Germinal center (tissue), 1 donor: Measurements from ENCODE around the gene NUP58.
A peak's percentile ranks its signal among the peaks of the same experiment; 100 is the strongest.
"Not testable (repeated sequence)": the region's sequence is repeated elsewhere in the genome, so short reads cannot be mapped to it uniquely, and the experiment has no call there.

Experiments
- DNase-seq: peaks from one replicate; pipeline ENCODE4 v3.0.0; 2012; ENCODE audit warnings: mixed read lengths, low spot score

The NUP58 gene

GRCh38 chr13:25302121-25302520 is 696 bp downstream of the NUP58 start:
- DNase-seq = no peak

DNA sequence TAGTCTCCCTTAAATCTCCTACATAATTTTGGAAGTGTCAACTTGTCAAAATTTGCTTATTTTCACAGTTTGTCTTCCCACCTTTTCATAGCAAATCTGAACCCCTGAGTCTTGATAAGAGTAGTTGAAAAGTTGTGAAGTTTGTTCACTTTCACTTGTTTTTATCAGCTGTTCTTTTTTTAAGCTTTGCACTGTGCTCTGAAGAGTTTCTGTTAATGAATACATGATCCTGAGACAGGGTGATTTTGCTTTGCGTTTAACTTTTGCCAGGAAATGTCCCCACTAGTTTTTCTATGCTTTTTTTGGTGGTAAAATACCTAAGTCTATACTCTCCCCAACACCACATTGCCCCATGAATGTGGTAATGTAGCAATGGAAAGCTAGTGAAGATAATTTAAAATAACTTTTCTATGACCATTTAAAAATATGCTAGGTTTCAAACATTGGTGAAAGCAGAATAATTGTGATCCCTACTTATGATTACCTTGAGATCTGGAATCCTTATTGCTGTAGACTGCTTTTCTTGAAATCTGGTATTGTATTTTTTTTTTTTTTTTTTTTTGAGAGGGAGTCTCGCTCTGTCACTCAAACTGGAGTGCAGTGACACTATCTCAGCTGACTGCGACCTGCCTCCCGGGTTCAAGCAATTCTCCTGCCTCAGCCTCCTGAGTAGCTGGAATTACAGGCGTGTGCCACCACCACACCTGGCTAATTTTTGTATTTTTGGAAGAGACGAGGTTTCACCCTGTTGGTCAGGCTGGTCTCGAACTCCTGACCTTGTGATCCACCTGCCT is 5.4 kb downstream of the NUP58 start:
- DNase-seq = no peak

DNA sequence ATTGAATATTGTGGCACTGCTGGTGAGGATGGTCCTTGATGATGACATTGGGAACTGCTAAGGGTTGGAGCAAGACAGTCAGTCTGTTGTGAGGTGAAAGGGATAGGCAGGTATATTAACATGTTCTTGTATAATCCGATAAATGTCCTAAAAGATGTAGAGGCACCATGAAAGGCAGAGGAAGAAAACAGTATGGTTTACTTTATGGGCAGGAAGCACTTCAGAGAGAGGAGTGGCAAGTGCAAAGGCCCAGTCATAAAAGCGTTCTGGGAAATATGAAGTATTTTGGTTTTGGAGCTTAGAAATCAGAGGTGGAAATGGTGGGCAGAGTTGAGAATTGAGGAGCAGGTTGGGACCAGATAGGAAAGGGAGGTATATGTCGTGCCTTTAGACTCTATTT is 9.5 kb downstream of the NUP58 start:
- no peak for DNase-seq

- DNase-seq = not testable (repeated sequence)
These were observed 17.5 kb downstream of the NUP58 start for GRCh38 chr13:25318946-25319345.

DNA sequence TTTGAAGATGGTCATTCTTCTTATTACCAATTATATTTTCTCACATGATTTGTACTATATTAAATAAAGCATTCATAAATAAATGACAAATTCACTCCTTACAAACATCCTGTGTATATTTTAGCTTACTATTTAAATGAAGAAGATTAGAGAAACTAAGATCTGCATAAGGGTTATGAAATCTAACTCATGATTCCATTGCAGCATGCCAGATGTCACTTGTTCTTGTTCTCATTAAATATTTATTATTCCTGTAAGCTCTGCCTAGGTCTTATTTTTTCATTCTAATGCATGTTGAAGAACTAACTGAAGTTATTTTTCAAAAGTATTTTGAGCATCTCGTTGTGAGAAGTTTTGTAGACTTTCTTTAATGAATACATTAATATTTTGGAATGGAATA is 18.3 kb downstream of the NUP58 start:
- no peak for DNase-seq

- no peak for DNase-seq
These were observed 22.7 kb downstream of the NUP58 start for GRCh38 chr13:25324100-25324499.

- DNase-seq = no peak
These were observed 28.3 kb downstream of the NUP58 start for GRCh38 chr13:25329706-25330105.

- no peak for DNase-seq
These were observed 29.1 kb downstream of the NUP58 start for GRCh38 chr13:25330541-25330940.

GRCh38 chr13:25335856-25336255 is 34.4 kb downstream of the NUP58 start:
- no peak for DNase-seq

DNA sequence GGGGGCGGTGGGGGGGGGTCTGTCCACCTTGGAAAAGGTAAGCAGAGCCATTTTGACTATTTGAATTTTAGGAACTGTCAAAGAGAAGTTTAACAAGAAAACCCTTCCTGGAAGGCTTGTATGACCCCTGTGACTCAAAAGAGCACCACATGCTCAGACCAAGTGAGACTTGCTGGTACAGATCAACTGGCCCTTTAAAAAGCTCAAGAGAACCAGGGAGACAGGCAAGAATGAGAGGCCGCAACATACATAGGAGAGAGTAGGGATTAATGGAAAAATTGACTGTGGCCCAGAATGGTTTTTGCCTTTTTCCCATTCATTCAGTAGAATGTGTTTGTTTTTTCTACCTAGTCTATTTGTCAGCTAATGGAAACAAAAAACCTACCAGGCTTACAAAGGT is 44.2 kb downstream of the NUP58 start:
- DNase-seq = no peak

DNA sequence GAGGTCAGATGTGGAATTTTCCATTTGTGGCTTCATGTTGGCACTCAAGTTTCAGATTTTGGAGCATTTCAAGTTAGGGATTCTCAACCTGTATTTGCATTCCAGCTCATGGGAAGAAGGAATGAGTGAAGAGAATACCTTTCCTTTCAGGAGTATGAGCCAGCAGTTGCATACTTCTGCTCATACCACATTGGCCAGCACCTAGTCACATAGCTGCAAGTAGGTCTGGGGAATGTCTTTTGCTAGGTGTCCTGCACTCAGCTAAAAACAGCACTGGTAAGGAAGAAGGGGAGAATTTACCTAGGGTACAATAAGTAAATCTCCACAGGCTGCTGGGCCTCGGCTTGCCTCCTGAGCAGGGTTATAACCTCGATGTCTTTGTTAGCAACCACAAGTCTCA is 45.7 kb downstream of the NUP58 start:
- no peak for DNase-seq

- no peak for DNase-seq
These were observed 50.0 kb downstream of the NUP58 start for GRCh38 chr13:25351404-25351803.

DNA sequence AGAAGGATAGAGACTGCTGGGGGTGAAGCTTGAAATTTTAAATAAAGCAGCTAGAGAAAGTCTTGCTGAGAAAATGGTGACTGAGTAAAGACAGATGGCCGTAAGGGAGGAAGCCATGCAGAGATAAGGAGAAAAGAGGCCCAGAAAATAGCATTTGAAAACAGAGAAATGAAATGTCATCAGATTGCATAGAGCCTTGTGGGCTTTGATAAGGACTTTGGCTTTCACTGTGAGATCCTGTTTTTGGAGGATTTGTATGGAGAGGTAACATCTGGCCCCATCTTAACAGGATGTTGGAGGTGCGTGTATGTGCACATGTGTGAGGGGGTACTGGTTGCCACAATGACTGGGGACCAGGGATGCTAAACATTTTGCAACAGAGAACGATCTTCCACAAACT is 50.8 kb downstream of the NUP58 start:
- no peak for DNase-seq

DNA sequence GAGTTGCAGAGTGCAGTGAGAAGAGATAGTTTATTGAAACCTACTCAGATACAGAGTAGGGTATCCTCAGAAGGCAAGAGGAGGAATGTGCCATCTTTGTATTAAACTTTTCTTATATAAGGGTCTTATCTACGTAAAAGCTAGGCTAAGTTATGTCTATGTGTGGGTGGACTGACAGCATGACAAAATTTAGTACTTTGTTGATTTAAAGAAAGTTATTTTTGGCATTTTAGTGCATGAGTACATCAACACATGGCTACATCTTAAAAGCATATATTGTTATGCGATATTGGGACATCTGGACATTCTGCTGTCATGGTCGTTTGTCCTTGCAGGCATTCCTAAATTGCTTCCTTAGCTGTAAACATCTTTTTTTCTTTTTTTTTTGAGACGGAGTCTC is 51.4 kb downstream of the NUP58 start:
- no peak for DNase-seq

DNA sequence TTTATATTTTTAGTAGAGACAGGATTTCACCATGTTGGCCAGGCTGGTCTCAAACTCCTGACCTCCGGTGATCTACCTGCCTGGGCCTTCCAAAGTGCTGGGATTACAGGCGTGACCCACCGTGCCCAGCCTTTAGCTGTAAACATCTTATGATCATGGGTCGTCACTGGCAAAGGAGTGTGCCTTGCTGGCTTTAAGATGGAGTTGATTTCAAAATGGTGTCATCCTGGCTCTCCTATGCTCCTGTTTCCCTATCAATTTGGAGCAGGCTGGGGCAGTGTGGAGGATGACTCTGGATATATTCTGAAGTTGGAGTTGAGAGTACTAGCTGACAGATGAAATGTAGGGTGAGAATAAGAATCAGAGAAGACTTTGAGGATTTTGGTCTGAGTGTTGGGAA is 51.9 kb downstream of the NUP58 start:
- DNase-seq = no peak

DNA sequence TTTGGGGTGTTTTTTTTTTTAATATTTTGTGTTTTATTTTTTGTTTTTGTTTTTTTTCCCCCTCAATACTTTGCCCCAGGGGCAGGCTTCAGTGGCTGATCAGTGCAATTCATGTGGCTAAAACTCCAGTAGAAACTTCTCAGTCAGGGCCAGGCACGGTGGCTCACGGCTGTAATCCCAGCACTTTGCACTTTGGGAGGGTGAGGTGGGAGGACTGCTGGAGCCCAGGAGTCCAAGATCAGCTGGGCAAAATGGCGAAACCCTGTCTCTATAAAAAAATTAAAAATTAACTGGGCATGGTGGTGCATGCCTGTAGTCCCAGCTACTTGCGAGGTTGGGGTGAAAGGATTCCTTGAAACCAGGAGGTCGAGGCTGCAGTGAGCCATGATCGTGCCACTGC is 53.0 kb downstream of the NUP58 start:
- DNase-seq = no peak

- DNase-seq = not testable (repeated sequence)
These were observed 59.0 kb downstream of the NUP58 start for GRCh38 chr13:25360443-25360842.

DNA sequence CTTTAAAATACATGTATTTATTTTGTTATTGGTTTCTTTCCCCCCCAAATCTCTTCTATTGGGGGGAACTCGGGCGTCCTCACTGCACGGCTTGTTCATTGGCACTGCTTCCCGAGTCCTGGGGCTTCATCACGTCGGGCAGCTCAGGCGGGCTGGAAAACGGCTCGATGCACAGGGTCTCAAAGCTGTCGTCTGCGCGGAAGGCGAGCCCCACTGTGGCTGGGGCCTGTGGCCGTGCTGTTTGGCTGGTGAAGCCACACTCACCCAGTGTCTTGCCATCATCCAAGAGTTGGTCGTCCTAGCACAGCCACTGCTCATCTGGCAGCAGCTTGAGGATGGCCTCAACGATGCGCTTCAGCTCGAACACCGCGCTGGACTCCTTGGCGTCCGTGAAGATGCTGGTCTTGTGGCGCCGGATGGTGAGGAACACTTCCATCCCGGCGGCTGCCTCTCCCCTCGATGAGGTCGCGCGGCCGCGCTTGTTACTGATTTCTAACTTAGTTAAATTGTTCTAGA is 64.4 kb downstream of the NUP58 start:
- DNase-seq = no peak

DNA sequence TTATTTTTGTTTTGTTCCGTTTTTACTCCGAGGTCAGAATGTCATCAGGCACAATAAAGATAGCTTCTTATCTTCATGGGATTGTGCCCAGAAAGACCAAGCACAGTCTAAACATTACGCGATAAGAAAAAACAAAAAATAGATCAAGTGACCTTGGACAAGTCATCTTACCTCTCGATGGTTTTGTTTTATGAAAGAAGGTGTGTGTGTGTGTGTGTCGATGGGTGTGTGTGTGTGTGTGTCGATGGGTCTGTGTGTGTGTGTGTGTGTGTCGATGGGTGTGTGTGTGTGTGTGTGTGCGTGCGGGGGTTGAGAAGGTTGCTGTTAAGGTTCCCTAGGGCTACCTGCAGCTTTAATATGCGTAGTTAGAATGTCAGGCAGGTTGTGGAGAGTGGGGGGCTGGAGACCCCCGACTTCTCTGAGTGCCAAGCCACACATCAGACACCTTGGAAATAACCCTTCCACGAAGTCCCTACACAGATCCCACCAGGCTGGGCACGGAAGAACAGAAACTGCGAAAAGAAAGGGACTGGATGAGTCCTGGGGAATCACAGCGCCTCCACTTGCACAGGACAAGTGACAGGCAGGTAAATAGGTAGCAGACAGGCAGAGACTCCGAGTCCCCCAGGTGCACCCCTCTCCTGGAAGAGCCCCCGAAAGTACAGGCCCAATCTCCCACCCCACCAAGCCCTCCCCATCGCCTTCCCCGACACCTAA is 69.9 kb downstream of the NUP58 start:
- DNase-seq = no peak

DNA sequence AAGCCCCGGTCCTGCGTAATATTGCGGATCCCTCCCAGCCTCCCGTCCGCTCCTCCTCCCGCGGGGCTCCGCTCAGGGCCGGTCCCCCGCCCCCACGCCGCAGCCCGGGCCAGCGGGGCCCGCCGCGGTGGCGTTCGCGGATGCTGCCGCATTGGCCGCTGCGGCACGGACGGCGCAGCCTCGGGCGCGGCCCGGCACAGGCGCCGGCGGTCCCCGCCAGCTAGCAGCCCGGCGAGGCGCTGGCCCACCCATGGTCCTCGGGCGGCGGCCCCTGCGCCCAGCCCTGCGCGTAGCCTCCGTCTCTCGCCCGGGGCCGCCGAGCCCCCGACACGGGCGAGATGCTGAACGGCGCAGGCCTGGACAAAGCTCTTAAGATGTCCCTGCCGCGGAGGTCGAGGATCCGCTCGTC is 70.5 kb downstream of the NUP58 start, which contains the start of gene ATP8A2:
ATP8A2 (plus strand) TSS at position 100 of the 409 bp plus-strand sequence; CDS start at position 339, 239 bp downstream.
- no peak for DNase-seq

DNA sequence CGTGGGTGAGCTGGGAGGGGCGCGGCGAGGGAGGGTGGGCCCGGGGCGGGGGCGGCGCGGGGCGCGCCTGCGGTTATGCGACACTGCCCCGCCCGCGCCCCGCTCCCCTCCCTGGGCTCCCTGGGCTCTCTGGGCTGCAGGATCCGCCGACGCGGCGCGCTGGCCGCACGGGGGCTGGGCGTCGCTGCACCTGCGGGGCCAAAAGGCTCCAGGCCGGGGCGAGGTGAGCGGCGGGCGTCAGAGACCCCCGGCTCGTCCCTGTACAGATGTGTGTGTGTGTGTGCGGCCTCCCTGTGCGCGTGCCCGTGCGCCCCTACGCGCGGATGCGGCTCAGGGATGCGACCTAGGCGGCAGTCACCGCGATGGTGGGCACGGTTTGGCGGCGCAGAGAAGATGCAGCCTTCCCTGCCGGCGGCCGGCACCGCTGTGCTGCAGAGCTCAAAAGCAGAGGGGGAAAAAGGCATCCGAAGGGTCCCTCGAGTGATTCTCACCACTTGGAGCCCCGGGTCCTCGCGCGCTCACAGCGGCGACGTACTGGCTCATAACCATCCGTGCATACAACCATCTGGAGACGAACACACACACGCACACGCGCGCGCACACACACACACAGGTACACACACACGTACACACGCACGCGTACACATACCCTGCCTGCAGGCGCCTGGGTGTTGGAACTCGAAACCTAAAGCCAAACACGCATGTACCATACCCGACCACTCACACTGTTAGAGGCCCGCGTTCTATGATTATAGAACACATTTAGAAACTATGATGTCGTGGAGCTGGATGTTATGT is 71.1 kb downstream of the NUP58 start:
- no peak for DNase-seq

DNA sequence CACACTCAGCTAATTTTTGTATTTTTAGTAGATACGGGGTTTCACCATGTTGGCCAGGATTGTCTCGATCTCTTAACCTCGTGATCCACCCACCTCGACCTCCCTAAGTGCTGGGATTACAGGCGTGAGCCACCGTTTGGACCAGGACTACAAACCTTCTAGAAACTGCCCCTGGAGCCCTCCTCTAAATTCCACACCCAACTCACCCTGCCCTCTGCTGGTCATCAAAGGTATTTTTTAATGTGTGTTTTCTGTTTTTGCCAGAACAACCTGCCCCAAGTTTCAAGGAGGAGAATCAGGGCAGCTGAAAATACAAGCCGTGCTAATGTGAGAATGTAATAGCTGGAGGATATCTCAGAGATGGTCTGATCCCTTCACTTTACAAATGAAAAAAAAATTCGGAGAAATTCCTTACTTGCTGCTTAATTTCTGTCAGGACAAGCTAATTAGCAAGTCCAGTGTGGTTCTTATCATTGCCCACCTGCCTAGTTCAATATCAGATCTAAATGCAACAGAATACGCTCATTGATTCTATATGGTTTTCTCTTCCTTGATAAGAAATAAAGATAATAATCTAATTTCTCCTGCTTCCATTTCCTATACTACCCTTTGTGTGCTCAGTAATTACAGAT is 74.4 kb downstream of the NUP58 start:
- DNase-seq = peak; percentile 35
